8988T (cell line): Measurements from ENCODE around the gene PRDM16.
A peak's percentile ranks its signal among the peaks of the same experiment; 100 is the strongest.

Source experiments
- DNase-seq: peaks from one replicate; pipeline ENCODE4 v3.0.0; 2011

PRDM16 gene

DNA sequence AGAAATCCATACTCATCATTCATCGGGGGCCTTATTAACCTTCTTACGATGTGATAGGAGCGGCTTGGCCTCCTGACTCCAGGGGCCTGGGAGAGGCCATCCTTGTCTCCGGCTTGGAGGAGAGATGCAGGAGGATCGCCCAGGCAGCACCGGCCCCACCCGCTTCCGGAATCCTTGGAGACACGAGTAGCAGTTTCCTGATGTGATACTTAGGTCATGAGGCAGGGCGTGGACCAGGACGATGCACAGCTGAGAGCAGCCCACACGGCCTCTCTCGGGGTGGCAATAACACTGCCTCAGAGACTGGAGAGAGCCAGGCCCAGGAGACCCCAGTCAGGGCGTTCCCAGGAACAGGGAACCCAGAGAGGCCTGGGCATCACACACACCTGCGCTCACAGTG lies 221.9 kb downstream of the PRDM16 start:
- no peak for DNase-seq

DNA sequence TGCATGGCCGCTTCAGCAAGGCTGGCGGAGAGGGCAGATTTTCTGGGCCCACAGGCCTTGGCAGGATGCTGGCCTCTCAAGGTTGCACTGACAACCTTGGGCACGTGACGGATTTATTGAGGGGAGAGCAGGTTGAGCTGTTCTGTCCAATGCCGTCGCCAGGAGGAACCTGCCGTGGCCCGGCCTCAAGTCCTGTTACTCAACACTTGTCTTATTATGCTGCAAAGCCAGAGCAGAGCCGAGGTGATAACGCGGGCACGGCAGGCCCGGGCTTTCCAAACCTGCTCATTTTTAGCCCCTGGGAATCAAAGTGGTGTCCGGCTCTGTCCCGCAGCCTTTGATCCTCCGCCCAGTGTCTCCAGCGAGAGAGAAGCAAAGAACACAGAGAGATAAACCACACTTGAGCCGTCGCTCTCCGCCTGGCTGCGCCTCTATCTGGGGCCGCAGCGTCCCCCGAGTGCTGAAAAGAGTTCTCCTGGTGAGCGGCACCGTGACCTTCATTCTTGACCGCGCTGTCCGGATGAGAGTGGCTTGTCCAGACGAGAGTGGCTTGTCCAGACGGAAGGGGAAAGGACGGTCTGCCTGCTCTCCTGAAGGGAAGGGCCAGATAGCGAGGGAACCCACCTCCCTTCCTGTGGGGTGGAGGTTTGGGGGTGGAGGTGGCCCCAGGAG lies 223.2 kb downstream of the PRDM16 start:
- no peak for DNase-seq

- DNase-seq, result no peak
Observed at GRCh38 chr1:3292868-3293562, 224.0 kb downstream of the PRDM16 start.

DNA sequence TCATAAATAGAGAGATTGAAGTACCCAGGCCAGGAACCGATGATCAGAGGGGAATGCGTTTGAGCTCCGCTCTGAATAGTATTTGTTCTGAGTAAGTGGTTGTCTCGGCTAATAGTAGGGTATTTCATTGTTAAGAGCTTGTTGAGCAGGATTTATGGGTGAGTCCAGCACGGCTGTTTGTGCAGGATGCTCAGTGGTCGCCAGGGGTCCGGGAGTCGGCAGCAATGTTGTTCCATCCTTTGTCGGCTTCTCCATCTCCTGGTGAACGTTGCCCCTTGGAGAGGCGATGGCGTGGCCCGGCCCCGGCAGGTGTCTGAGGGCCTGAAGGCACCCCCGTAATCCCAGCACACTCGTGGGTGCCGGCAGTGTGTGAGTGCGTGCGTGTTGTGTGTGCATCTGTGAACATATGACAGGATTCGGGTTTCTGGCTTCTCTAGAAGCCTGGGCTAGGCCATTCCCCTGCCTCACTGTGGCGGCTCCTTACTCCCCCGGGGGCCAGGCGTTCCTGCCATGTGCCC lies 224.6 kb downstream of the PRDM16 start:
- DNase-seq, result no peak

GRCh38 chr1:3294450-3294849 lies 225.4 kb downstream of the PRDM16 start:
- DNase-seq, result no peak

GRCh38 chr1:3295846-3296245 lies 226.8 kb downstream of the PRDM16 start:
- DNase-seq, result no peak

- no peak for DNase-seq
Observed at GRCh38 chr1:3296326-3296725, 227.3 kb downstream of the PRDM16 start.

- DNase-seq, result no peak
Observed at GRCh38 chr1:3296826-3297225, 227.8 kb downstream of the PRDM16 start.

- no peak for DNase-seq
Observed at GRCh38 chr1:3297756-3298155, 228.8 kb downstream of the PRDM16 start.

DNA sequence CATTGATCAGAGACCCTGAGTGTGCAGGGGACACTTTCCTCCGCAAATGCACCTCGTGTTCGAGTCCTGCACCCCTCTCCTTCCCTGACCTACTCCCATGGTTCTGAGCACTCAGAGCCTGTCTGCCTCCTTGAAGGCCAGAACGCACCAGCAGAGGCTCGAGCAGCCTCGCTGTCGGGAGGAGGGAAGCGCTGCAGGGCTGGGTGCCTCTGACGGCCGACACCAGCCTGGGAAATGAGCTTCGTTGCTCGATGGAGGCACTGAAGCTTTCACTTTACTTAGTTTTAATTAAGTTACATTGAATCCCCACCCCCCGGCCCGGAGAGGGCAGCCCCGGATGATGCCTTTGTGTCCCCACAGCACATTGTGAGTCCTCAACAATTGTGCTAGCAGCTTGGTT lies 229.2 kb downstream of the PRDM16 start:
- DNase-seq, result no peak

DNA sequence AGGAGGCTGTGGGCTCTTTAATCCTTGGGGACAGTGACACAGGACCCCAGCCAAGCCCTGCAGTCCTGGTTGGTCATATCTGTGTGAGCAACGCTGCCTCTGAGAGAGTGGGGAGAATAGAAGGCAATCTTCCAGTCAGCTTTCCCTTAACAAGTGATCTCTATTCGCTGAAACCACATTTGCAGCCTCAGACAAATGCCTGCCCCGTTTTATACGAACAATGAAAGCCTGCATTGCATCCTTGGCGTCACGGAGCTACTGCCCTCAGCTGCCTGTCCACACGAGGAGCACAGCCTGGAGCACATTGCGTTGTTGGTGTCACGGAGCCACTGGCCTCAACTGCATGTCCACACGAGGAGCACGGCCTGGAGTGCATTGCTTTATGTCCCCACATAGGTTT lies 235.2 kb downstream of the PRDM16 start:
- DNase-seq, result no peak

DNA sequence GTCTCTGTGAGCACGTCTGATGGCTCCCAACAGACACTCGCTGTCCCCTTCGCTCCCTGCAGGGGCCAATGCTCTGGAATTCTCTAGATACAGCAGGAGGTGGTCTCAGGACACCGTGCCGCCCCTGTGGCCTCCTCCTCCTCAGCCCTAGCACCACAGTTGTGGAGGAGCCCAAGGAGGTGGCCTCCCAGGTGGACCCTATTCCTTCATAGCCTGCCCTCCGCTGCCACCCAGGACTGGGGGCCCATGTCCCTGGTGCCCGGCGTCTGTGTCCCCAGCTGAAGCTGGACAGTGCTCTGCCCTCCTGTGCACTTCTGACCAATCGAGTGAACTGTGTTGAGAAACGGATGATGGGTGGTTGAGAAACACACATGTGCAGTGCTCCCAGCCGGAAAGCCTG lies 235.7 kb downstream of the PRDM16 start:
- DNase-seq, result no peak

- no peak for DNase-seq
Observed at GRCh38 chr1:3305156-3305555, 236.2 kb downstream of the PRDM16 start.

DNA sequence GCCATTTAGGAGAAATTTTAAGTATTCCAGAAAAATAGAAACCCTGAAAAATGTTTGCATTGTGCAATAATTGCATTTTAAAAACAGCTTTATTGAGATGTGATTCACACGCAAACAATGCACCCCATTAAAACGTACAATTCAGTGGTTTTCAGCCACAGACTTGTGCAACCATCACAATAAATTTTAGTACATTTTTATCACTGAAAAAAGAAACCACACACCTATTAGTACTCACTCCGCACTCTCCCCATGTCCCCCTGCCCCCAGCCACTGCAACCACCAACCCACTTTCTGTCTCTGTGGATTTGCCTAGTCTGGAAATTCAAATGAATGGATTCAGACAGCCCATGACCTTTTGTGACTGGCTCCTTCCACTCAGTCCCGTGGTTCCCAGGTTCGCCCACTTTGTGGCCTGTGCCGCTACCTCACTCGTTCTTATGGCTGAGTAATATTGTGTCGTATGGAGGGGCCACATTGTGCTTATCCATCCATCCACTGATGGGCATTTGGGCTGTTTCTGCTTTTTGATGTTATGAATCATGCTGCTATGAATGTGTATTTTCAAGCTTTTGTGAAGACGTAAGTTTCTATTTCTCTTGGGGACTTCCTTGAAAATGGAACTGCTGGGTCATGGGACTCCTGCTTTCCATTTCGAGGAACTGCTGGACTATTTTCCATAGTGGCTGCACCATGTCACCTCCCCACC lies 237.7 kb downstream of the PRDM16 start:
- DNase-seq, result no peak

GRCh38 chr1:3307359-3307758 lies 238.4 kb downstream of the PRDM16 start:
- DNase-seq, result no peak

- DNase-seq, result no peak
Observed at GRCh38 chr1:3308053-3308452, 239.1 kb downstream of the PRDM16 start.

DNA sequence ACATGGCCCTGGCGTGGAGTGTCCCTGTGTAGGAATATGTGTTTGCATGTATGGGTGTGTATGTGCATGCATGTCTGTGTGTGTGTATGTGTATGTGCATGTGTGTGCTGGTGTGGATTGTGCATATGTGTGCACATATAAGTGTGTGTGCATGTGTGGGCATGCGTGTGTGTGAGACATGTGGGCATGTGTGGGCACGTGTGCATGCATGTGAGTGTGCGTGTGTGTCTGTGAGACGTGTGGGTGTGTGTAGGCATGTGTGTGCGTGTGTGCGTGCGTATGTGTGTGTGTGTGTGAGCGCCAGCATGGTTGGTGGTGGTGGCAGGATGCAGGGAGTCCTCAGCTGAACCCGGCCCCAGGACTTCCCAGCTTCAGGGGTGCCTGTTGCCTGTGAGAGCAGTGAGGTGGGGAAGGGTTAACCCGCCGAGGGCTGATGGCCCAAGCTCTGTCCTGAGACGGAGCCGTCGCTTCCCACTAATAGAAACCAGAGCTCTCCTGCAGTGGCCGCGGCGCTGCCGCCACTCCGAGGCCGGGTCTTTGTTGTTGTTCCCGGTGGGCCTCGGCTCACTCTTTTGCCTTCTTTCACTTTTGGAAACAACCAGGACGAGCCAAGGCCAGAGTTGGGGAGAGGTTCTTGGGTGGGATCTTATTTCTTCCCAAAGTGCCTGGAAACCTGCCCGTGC lies 241.9 kb downstream of the PRDM16 start:
- DNase-seq, result no peak

DNA sequence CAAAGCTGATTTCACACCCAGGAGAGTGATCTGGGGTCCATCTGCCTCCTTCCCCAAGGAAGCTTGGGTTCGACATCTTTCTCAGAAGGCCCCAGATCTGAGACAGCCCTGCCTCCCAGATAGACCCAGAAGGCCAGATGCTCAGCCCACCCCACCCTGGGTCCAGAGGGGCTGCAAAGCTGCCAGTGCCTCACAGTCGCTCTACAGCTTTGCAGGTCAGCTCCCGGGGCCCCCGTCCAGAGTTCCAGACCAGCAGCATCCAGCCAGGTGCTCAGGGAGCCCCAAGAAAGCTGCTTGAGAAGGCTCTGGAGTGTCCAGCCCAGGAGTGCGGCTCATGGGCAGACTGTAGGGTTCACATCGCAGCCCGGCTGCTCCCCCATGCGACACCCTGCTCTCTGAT lies 242.7 kb downstream of the PRDM16 start:
- DNase-seq, result no peak

DNA sequence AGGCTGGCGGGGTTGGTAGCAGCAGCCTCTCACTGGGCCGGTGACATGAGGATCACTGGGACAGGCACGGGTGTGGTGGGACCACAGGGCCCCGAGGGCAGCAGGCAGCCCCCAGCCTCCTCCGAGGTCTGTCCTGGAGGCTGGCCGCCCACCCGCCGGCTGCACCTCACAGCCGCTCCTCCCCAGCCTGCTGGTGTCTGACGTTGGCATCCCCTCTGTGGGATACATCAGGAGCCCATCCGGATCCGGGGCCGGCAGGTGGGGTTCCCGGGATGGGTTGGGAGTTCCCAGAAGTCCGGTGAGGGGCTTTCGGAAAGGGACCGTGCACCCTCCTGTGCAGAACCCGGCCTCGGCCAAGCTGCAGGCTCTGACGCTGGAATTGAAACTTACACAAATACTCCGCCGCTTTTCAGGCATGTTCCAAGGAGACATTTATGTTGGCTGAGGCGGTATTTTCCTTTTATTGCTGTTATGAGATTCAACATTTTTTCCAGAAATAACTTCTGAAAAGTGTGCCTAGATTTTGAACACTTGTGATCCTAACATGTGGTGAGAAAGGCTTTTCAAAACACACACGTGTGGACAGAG lies 243.4 kb downstream of the PRDM16 start:
- DNase-seq, result no peak

GRCh38 chr1:3312898-3313575 lies 244.0 kb downstream of the PRDM16 start:
- peak; percentile 84 for DNase-seq

DNA sequence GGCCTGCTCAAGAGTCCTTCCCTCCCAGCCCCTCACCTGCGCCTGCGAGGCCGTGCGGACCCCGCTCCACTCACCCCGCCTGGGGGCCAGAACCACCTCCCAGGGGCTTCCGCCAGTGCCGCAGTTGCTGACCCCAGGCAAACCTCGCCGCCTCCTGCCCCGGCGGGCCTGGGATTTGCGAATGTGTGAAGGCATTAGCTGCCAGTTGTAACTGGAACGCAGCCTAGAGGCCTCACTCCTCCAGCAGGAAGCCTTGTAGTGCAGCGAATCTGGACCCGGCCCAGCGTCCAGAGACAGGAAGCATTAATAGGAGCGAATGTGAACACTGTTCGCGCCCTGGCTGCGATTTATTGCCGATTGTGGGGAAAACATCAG lies 244.6 kb downstream of the PRDM16 start:
- DNase-seq, result no peak
